ENCODE data around the gene HACD2.
"Not testable (repeated sequence)": the region's sequence is repeated elsewhere in the genome, so short reads cannot be mapped to it uniquely, and the experiment has no call there.

HACD2 gene

GRCh38 chr3:123621186-123621849, 36.5 kb upstream of the HACD2 start:
- no peak for DNase-seq (ENCODE audit: low read depth)
- H3K4me3 ChIP-seq (ENCODE audit: low read depth, low read length) = no peak overlapping the region
- TF ChIP-seq, protein P1, sequence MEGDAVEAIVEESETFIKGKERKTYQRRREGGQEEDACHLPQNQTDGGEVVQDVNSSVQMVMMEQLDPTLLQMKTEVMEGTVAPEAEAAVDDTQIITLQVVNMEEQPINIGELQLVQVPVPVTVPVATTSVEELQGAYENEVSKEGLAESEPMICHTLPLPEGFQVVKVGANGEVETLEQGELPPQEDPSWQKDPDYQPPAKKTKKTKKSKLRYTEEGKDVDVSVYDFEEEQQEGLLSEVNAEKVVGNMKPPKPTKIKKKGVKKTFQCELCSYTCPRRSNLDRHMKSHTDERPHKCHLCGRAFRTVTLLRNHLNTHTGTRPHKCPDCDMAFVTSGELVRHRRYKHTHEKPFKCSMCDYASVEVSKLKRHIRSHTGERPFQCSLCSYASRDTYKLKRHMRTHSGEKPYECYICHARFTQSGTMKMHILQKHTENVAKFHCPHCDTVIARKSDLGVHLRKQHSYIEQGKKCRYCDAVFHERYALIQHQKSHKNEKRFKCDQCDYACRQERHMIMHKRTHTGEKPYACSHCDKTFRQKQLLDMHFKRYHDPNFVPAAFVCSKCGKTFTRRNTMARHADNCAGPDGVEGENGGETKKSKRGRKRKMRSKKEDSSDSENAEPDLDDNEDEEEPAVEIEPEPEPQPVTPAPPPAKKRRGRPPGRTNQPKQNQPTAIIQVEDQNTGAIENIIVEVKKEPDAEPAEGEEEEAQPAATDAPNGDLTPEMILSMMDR (IDR thresholded peaks at IDR 0.05; ENCODE audit: low read depth, low read length, missing control alignments) = no peak

DNA sequence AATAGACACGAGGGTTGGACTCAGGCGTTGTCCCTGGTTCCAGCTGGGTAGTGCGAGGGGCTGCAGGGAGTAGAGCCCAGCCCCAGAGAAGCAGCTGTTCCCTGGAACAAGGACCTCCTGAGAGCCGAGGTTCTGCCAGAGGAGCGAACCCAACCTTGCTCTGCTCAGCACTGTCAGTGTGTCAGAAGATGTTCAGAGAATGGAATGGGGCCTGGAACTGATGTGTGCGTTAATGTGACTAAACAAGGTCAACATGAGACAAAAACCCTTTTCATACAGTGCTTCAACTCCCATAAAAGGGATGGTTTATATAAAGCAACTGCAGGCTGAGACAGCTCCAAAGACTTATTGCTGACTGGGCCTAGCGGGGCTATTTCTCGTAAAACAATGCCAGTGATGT, 35.5 kb upstream of the HACD2 start:
- TF ChIP-seq, protein P1 (IDR thresholded peaks at IDR 0.05; ENCODE audit: low read depth, low read length, missing control alignments) = no peak
- no peak for DNase-seq (ENCODE audit: low read depth)
- H3K4me3 ChIP-seq (ENCODE audit: low read depth, low read length) = no peak overlapping the region

- TF ChIP-seq, protein P1 (IDR thresholded peaks at IDR 0.05; ENCODE audit: low read depth, low read length, missing control alignments) = no peak
- H3K4me3 ChIP-seq (ENCODE audit: low read depth, low read length) = no peak overlapping the region
- DNase-seq (ENCODE audit: low read depth) = no peak
Observed at GRCh38 chr3:123618768-123619484, 34.1 kb upstream of the HACD2 start.

DNA sequence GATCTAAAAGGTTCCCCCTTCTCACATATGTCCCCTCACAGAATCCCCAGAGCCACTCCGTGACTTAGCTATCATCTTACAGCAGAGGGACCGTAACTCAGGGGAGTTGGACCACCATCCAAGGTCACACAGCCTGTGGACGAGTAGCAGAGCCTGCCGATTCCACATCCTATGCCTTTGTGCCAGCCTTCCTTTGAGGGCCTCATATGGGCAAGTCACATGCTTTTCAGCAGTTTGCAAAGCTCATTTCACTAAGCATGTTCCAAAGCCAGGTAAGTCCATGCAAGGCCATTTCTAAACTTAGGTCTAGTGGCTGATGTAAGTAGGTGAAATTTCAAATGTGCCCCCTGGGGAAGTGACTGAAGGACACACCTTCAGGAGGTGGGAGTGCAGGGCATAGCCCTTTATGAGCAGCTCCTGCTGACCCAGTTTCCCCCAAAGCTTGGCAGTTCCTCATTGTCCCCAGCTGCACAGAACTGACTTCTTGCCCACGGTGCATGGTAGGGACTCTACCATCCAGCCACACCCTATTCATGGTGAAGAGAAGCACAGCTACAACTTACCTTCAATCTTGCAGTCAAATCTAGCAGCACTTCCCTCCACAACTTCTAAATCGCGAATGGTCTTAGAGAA, 33.3 kb upstream of the HACD2 start:
- H3K4me3 ChIP-seq (ENCODE audit: low read depth, low read length) = no peak overlapping the region
- TF ChIP-seq, protein P1 (IDR thresholded peaks at IDR 0.05; ENCODE audit: low read depth, low read length, missing control alignments) = no peak
- no peak for DNase-seq (ENCODE audit: low read depth)

DNA sequence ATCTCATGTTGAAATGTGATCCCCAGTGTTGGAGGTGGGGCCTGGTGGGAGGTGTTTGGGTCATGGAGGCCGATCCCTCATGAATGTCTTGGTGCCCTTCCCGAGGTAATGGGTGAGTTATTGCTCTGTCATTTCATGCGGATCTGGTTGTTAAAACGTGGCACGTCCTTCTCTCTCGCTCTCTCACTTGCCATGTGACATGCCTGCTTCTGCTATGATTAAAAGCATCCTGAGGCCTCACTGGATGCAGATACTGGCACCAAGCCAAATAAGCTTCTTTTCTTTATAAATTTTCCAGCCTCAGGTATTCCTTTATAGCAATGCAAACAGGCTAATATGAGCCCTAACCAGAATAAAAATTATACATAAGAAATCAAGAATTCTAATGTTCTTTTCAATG, 31.7 kb upstream of the HACD2 start:
- H3K4me3 ChIP-seq (ENCODE audit: low read depth, low read length) = no peak overlapping the region
- no peak for DNase-seq (ENCODE audit: low read depth)
- TF ChIP-seq, protein P1 (IDR thresholded peaks at IDR 0.05; ENCODE audit: low read depth, low read length, missing control alignments) = no peak

GRCh38 chr3:123613543-123613942, 28.7 kb upstream of the HACD2 start:
- TF ChIP-seq, protein P1 (IDR thresholded peaks at IDR 0.05; ENCODE audit: low read depth, low read length, missing control alignments) = no peak
- no peak for DNase-seq (ENCODE audit: low read depth)
- H3K4me3 ChIP-seq (ENCODE audit: low read depth, low read length) = no peak overlapping the region

DNA sequence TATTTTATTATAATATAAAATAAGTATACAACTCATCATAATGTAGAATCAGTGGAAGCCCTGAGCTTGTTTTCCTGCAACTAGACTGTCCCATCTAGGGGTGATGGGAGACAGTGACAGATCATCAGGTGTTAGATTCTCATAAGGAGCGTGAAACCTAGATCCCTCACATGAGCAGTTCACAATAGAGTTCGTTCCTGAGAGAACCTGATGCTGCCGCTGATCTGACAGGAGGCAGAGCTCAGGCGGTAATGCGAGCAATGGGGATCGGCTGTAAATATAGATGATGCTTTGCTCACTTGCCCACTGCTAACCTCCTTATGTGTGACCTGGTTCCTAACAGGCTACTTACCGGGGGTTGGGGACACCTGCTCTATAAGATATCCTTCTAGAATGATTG, 26.8 kb upstream of the HACD2 start:
- not testable (repeated sequence) for H3K4me3 ChIP-seq (ENCODE audit: low read depth, low read length); DNase-seq (ENCODE audit: low read depth)
